ENCODE data around the gene TBC1D3B.

GRCh38 chr17:36120221-36120620, 56.2 kb downstream of the TBC1D3B start:
- TF ChIP-seq, protein P1, sequence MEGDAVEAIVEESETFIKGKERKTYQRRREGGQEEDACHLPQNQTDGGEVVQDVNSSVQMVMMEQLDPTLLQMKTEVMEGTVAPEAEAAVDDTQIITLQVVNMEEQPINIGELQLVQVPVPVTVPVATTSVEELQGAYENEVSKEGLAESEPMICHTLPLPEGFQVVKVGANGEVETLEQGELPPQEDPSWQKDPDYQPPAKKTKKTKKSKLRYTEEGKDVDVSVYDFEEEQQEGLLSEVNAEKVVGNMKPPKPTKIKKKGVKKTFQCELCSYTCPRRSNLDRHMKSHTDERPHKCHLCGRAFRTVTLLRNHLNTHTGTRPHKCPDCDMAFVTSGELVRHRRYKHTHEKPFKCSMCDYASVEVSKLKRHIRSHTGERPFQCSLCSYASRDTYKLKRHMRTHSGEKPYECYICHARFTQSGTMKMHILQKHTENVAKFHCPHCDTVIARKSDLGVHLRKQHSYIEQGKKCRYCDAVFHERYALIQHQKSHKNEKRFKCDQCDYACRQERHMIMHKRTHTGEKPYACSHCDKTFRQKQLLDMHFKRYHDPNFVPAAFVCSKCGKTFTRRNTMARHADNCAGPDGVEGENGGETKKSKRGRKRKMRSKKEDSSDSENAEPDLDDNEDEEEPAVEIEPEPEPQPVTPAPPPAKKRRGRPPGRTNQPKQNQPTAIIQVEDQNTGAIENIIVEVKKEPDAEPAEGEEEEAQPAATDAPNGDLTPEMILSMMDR (IDR thresholded peaks at IDR 0.05; ENCODE audit: low read length) = no peak
- no peak for TF ChIP-seq EZH2 (IDR thresholded peaks at IDR 0.05; ENCODE audit: borderline replicate concordance, low read length)

Measured in OCI-LY1 (cell line).